ENCODE measurements around the gene HLX.
A peak's percentile ranks its signal among the peaks of the same experiment; 100 is the strongest.

HLX gene, protein sequence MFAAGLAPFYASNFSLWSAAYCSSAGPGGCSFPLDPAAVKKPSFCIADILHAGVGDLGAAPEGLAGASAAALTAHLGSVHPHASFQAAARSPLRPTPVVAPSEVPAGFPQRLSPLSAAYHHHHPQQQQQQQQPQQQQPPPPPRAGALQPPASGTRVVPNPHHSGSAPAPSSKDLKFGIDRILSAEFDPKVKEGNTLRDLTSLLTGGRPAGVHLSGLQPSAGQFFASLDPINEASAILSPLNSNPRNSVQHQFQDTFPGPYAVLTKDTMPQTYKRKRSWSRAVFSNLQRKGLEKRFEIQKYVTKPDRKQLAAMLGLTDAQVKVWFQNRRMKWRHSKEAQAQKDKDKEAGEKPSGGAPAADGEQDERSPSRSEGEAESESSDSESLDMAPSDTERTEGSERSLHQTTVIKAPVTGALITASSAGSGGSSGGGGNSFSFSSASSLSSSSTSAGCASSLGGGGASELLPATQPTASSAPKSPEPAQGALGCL

DNA sequence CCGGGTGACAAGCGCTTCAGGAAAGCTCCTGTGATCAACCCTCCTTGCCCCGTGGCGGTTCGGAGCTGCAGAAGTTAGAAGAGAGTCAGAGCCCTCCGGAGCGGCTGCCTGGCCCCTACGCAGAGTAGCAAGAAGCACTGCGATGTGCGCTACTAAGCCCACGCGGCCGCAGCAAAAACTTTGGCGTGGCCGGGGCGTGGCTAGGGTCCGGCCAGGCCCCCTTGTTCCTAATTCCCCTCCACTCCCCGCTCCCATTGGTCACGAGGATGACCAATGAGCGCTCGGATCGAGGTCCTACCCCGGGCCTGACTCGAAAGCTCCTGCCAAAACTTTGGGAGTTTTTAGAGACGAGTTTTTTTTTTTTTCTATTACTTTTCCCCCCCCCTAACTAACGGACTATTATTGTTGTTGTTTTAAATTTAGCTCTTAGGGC lies at the start of gene HLX:
Gene HLX, plus strand, starts transcription at position 368 of the 433 bp plus-strand sequence. CDS start 415 bp downstream, outside the sequence.
- DNase-seq = peak; percentile 95

DNA sequence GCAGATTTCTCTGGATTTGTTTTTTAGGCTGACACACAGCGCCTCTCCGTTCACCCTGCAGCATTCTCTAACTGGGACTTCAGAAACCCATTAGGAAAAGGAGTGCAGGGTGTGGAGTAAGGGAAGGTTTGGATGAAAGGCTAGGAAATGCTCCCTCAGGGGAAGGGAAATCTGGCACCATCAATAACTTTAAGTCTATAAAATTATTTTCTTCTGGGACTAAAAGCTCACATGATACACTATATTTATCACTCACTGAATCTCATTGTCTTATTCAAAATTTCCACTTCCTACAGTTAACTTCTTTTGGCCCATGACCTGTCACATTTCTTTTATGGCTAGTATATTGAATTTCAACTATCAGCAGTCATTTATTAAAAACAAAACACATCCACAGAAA lies 45.8 kb upstream of the HLX start:
- DNase-seq = no peak

- no peak for DNase-seq
These were observed 44.9 kb upstream of the HLX start for GRCh38 chr1:220834155-220834870.

DNA sequence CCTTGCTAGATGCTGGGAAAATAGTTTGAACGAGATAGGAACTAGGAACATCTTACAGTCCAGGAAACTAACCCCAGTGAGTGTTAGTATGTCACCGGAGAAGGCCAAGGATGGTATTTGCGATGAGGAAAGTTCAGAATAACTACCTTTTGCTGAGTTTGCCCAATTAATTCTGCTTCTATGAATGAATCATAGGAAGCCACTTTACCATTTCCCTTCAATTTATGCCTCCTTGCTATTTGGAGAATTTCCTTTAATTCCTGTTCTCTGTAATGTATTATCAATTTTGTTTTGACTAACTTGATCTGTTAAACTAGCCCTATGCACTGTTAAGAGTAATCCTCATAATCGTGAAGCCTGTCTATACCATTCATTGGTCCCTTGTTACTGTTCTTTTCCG lies 40.7 kb upstream of the HLX start:
- no peak for DNase-seq

GRCh38 chr1:220839474-220839873 lies 39.8 kb upstream of the HLX start:
- no peak for DNase-seq

DNA sequence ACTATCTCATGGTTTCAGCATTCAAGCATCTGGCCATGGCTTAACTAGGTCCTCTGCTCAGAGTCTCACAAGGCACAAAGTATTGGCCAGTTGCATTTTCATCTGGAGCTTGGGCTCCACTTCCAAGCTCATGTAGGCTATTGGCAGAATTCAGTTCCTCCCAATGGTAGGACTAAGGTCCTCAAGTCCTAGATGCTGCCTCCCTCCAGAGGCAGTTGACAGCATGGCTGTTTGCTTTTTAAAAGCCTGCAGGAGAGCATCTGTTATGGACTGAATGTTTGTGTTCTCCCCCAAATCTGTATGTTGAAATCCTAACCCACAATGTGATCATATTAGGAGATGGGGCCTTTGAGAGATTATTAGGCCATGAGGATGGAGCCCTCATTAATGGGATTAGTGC lies 38.0 kb upstream of the HLX start:
- no peak for DNase-seq

DNA sequence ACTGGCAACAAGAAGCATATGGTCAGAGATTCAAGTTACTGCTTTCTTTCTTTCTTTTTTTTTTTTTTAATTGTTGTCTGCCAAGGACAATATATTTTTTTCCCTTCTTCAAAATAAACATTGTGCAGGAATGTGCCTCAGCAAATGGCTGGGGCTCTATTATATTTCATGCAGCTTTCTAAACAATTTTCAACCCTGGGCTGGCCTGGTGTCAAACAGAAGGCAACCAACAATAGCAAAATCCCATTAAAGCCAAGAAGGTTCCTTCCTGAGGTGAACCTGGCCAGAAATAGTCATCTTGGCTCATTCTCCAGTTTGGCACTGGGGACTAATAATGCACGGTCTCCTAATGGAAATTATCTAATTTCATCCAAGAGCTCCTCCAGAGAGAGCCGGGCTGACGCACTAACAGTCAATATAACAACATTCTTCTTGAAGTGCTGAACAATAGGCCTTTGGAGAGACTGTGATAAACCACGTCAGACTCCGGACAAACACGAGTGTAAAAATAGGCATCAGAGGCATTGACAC lies 35.7 kb upstream of the HLX start:
- DNase-seq = no peak

GRCh38 chr1:220852408-220852807 lies 26.8 kb upstream of the HLX start:
- DNase-seq = no peak

DNA sequence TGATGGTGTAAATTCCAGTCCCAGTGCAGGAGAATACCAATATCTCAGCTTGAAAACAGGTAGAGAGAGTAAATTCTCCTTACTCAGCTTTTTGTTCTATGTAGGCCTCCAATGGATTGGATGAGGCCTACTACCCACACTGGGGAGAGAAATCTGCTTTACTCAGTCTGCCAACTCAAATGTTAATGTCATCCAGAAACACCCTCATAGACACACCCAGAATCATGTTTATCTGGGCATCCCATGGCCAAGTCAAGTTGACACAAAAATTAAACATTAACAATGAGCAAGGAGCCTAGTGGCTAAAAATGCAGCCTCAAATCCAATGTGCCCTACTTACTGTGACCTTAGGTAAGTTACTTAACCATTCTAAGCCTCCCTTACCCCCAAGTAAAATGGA lies 6.9 kb upstream of the HLX start:
- no peak for DNase-seq

- no peak for DNase-seq
These were observed 6.2 kb upstream of the HLX start for GRCh38 chr1:220873087-220873486.

- peak; percentile 73 for DNase-seq
These were observed 5.2 kb upstream of the HLX start for GRCh38 chr1:220873868-220874655.

DNA sequence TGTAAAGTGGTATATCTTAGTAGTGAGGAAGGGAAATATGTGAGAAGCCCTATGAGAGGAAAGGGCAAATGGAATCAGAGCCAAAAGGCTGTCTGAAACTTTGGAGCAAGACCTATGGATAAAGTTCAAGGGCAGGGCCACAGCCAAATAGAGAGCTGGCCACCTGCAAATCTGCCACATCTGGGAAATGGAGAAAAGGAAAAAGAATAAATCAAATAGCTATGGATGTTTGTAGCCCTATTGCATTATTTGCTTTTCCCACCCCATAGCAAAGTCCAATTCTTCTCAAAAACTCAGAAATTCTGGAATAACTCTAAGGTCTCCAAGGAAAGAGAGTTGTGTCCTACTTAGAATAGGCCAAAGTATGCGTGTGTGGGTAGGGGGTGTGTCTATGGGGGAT lies 4.0 kb upstream of the HLX start:
- no peak for DNase-seq

- DNase-seq = peak; percentile 40
These were observed 2.5 kb upstream of the HLX start for GRCh38 chr1:220876511-220877376.

DNA sequence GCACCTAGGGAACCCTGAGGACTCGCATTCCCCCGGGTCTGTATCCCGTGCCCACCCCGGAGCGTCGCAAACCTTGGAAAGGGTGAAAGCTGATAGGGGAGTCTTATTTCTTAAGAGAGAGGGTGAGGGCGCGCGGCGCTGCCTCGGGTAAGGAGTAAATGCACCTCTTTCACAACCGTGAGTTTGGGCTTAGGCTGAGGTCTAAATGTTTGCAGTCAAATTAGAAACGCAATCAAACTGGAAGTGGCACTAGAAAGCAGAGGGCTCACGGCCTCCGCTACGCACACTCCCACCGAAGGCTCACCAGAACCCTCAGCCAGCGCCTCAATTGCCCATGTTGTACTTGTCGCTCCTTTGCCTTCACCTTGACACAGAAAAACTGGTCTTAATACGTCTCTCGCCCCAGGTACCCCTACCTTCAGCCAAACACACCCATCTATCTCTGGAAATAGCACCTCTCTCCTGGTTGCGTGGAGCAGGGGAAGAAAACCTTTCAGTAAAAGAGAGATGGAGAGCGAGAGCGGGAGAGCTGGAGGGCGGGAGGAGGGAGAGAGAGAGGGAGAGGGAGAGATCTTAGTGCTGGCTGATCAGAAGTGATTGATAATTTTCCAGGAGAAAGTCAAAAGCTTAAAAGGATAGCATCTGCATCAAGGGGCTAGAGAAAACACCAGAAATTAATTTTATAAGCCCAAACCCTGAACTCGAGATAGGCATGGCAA lies 1.7 kb upstream of the HLX start:
- no peak for DNase-seq

DNA sequence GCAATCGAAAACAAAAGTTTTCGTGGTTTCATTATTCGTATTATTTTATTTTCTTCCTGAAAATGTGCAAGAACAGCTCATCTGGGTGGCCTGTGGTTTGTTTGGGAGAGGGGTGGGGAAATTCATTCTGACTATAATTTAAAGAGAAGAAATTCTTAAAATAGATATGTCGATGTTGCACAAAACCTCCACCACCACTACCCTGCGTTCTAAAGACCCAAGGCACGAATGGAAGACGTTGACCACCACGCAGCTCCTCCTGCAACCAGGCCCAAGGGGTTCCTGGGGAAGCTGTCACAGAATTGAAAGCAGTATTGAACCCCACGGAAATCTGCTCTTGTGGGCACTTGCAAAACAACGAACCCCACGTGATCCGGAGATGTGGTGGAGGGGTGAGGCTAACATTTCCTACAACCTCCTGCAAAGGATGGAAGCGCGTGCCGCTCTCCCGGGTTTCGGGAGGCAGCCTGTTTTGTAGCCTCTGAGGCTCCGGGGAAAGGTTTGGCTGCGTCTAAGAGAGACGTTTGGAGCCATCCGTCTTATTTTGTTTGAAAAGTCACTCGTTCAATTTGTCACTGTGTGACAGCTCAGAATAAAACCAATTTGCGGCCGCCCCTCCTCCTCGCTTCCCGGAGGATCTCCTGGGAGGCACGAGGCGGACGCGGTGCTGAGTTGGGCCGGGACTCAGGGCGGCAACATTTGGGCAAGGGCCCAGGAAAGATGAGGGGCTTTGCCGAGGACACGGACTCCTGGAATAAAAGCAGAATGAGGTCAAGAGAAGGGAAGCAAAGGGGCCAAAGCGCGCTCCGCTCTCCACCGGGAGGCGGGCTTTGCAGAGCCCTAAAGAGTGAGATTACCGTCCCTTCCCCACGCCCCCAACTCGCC lies 810 bp upstream of the HLX start:
- peak; percentile 41 for DNase-seq

DNA sequence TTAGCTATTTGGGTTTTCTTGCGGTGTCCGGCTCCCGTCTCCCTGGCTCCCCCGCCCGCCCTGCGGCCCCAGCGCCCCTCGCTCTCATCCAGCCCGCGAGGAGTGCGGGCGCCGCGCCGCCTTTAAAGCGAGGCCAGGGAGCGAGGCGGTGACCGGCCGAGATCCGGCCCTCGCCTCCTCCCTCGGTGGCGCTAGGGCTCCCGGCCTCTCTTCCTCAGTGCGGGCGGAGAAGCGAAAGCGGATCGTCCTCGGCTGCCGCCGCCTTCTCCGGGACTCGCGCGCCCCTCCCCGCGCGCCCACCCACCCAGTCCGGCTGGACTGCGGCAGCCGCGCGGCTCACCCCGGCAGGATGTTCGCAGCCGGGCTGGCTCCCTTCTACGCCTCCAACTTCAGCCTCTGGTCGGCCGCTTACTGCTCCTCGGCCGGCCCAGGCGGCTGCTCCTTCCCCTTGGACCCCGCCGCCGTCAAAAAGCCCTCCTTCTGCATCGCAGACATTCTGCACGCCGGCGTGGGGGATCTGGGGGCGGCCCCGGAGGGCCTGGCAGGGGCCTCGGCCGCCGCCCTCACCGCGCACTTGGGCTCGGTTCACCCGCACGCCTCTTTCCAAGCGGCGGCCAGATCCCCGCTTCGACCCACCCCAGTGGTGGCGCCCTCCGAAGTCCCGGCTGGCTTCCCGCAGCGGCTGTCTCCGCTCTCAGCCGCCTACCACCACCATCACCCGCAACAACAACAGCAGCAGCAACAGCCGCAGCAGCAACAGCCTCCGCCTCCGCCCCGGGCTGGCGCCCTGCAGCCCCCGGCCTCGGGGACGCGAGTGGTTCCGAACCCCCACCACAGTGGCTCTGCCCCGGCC lies 492 bp downstream of the HLX start:
- DNase-seq = peak; percentile 27

DNA sequence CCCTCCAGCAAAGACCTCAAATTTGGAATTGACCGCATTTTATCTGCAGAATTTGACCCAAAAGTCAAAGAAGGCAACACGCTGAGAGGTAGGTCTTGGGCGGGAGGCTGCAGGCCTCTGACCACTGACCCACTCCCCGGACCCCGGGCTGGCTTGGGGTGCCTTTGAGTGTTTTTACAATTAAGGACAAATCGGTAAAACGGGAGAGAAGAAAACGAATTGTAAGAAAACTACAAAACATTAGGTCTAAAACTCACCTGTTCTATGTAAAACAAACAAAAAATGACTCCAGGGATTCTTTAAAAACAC lies 1.1 kb downstream of the HLX start:
- DNase-seq = no peak

GRCh38 chr1:220880726-220881506 lies 1.7 kb downstream of the HLX start:
- DNase-seq = peak; percentile 72

Data from fibroblast of upper back skin (primary cell).